Astrocyte of the spinal cord (primary cell): ENCODE measurements around the gene WFDC2.

Experiments
- DNase-seq: peaks from one replicate; pipeline ENCODE4 v3.0.0; 2011; ENCODE audit warnings: low read depth, low spot score
- H3K4me3 ChIP-seq: 2 replicates; pipeline ENCODE4 v1.5.1; 2011; ENCODE audit warnings: low read depth, mild to moderate bottlenecking, low read length, moderate library complexity
- CTCF ChIP-seq: IDR thresholded peaks from 2 replicates; pipeline ENCODE4 v1.5.1; 2012; ENCODE audit warnings: low read depth, mild to moderate bottlenecking, low read length, inconsistent platforms
- in situ Hi-C: cut with HindIII; loops from 2 replicates; pipeline ENCODE4 v1.10.0; 2017; ENCODE audit warnings: low sequenced_read_pairs

The WFDC2 gene

GRCh38 chr20:45450097-45450818, 19.3 kb upstream of the WFDC2 start:
- no peak overlapping the region for H3K4me3 ChIP-seq
- peak; percentile 62 for TF ChIP-seq CTCF
- in situ Hi-C loops = no loop called here
- peak; percentile 45 for DNase-seq

- no peak for DNase-seq
- in situ Hi-C loops = no loop called here
- no peak overlapping the region for H3K4me3 ChIP-seq
- no peak for TF ChIP-seq CTCF
Observed at GRCh38 chr20:45452238-45452637, 17.3 kb upstream of the WFDC2 start.

GRCh38 chr20:45452772-45453691, 16.5 kb upstream of the WFDC2 start:
- TF ChIP-seq CTCF = no peak
- no peak overlapping the region for H3K4me3 ChIP-seq
- in situ Hi-C loops = no loop called here
- no peak for DNase-seq

- in situ Hi-C loops = no loop called here
- no peak for DNase-seq
- no peak overlapping the region for H3K4me3 ChIP-seq
- TF ChIP-seq CTCF = peak; percentile 21
Observed at GRCh38 chr20:45456632-45457031, 12.9 kb upstream of the WFDC2 start.

GRCh38 chr20:45459606-45460005, 9.9 kb upstream of the WFDC2 start:
- H3K4me3 ChIP-seq = no peak overlapping the region
- in situ Hi-C loops = no loop called here
- DNase-seq = no peak
- TF ChIP-seq CTCF = peak; percentile 18

GRCh38 chr20:45461225-45461624, 8.3 kb upstream of the WFDC2 start:
- no peak for TF ChIP-seq CTCF
- DNase-seq = no peak
- in situ Hi-C loops = no loop called here
- no peak overlapping the region for H3K4me3 ChIP-seq
